CD14-positive monocyte (primary cell): ENCODE results near the gene ZMYND15. TPM values are rescaled to one million over a fixed set of nuclear protein-coding genes. Genes with fewer than 3 reads are reported as not detected.

ENCODE experiments used
- DNase-seq, 3 donors: peaks; one replicate each; pipeline ENCODE4 v3.0.0-alpha.2; 2011 to 2022
- H2AFZ ChIP-seq: 2 replicates; pipeline ENCODE4 v1.6.0; 2012; ENCODE audit warnings: mild to moderate bottlenecking, low read depth, low read length, inconsistent platforms; ENCODE audit not compliant: insufficient read depth, poor library complexity, severe bottlenecking
- H3K27ac ChIP-seq, 2 donors: 1 replicate in 1 of 2; 2 replicates in 1 of 2; pipeline ENCODE4 v1.5.1; 2012 to 2013; ENCODE audit warnings: low read length in 2 of 2, control low read depth in 1 of 2, inconsistent platforms in 1 of 2, low read depth in 1 of 2, mild to moderate bottlenecking in 1 of 2
- H3K27me3 ChIP-seq, 2 donors: one replicate each; pipeline versions ENCODE4 v1.6.0 to v1.6.1; 2011 to 2013; ENCODE audit warnings: low read length in 2 of 2; ENCODE audit not compliant: control insufficient read depth in 2 of 2, insufficient read depth in 2 of 2
- H3K36me3 ChIP-seq, 2 donors: replicated peaks in 1 of 2; 1 replicate in 1 of 2; 2 replicates in 1 of 2; pipeline versions ENCODE4 v1.5.1 to v1.6.1; 2012 to 2013; ENCODE audit warnings: low read length in 2 of 2, control low read depth in 1 of 2, inconsistent platforms in 1 of 2, mild to moderate bottlenecking in 1 of 2; ENCODE audit not compliant: insufficient read depth in 2 of 2, control insufficient read depth in 1 of 2
- H3K4me1 ChIP-seq, 2 donors: 1 replicate in 1 of 2; 2 replicates in 1 of 2; pipeline versions ENCODE4 v1.5.1 to v1.6.1; 2012 to 2013; ENCODE audit warnings: low read length in 2 of 2, control low read depth in 1 of 2, inconsistent platforms in 1 of 2, mild to moderate bottlenecking in 1 of 2, moderate library complexity in 1 of 2; ENCODE audit not compliant: insufficient read depth in 2 of 2, control insufficient read depth in 1 of 2
- H3K4me2 ChIP-seq: replicated peaks from 2 replicates; pipeline ENCODE3; 2012; ENCODE audit warnings: low read length, moderate library complexity, mild to moderate bottlenecking; ENCODE audit not compliant: poor library complexity, severe bottlenecking; ENCODE audit errors: extremely low read depth
- H3K4me3 ChIP-seq, 3 experiments: fragments of 200-600 bp in 1 of 3; sonication (generic) in 1 of 3; replicated peaks in 1 of 3; 1 replicate in 2 of 3; 2 replicates in 1 of 3; pipeline ENCODE4 v1.5.1; 2011 to 2013; ENCODE audit warnings: low read length in 3 of 3, mild to moderate bottlenecking in 3 of 3, control low read depth in 2 of 3, low read depth in 2 of 3, inconsistent platforms in 1 of 3, moderate library complexity in 1 of 3
- H3K79me2 ChIP-seq: 2 replicates; pipeline ENCODE4 v1.6.0; 2012; ENCODE audit warnings: mild to moderate bottlenecking, control low read depth, inconsistent platforms, low read length, moderate library complexity; ENCODE audit not compliant: insufficient read depth
- H3K9ac ChIP-seq: 2 replicates; pipeline ENCODE4 v1.6.0; 2017; ENCODE audit warnings: low read length, mild to moderate bottlenecking; ENCODE audit not compliant: insufficient read depth, poor library complexity, severe bottlenecking
- H3K9me3 ChIP-seq, 2 donors: replicated peaks in 1 of 2; 1 replicate in 1 of 2; 2 replicates in 1 of 2; pipeline versions ENCODE4 v1.5.1 to v1.6.1; 2012 to 2013; ENCODE audit warnings: low read length in 2 of 2, control low read depth in 1 of 2; ENCODE audit not compliant: control insufficient read depth in 1 of 2, insufficient read depth in 1 of 2
- H4K20me1 ChIP-seq: 2 replicates; pipeline ENCODE4 v1.6.0; 2012; ENCODE audit warnings: mild to moderate bottlenecking, low read length, control low read depth, moderate library complexity; ENCODE audit not compliant: insufficient read depth
- H3K27ac Mint-ChIP-seq, 7 donors: one replicate each; pipeline ENCODE4 v1.8.0; 2020; ENCODE audit warnings: mild to moderate bottlenecking in 7 of 7, mixed read lengths in 7 of 7, moderate library complexity in 6 of 7, inconsistent platforms in 2 of 7
- H3K27me3 Mint-ChIP-seq, 3 donors: one replicate each; pipeline ENCODE4 v1.8.0; 2021 to 2022; ENCODE audit warnings: low read depth in 3 of 3, mild to moderate bottlenecking in 3 of 3, mixed read lengths in 3 of 3, moderate library complexity in 3 of 3, inconsistent platforms in 1 of 3
- H3K36me3 Mint-ChIP-seq, 2 donors: one replicate each; pipeline ENCODE4 v1.8.0; 2020; ENCODE audit warnings: mixed read lengths in 2 of 2, inconsistent platforms in 1 of 2, mild to moderate bottlenecking in 1 of 2
- H3K4me1 Mint-ChIP-seq: one replicate; pipeline ENCODE4 v1.8.0; 2020; ENCODE audit warnings: mild to moderate bottlenecking, mixed read lengths
- H3K4me3 Mint-ChIP-seq, 2 donors: one replicate each; pipeline ENCODE4 v1.8.0; 2020; ENCODE audit warnings: mild to moderate bottlenecking in 2 of 2, mixed read lengths in 2 of 2, moderate library complexity in 1 of 2
- H3K9me3 Mint-ChIP-seq, 7 donors: one replicate each; pipeline ENCODE4 v1.8.0; 2020 to 2022; ENCODE audit warnings: mixed read lengths in 7 of 7, mild to moderate bottlenecking in 6 of 7, moderate library complexity in 6 of 7, inconsistent platforms in 2 of 7
- WGBS: methylation state at CpG from one replicate; pipeline ENCODE4 v1.1.5; 2013; ENCODE audit warnings: missing lambda C conversion rate; ENCODE audit not compliant: insufficient coverage; 5-methylcytosine and 5-hydroxymethylcytosine counted together
- intact Hi-C, 2 donors: fragments of 100-400 bp; cut with micrococcal nuclease; formaldehyde crosslinking; loops; one replicate each; pipeline versions ENCODE4 v1.15.0 to v1.15.1; 2023
- polyA plus RNA-seq, 3 donors: library from polyadenylated mRNA; depleted of rRNA in 1 of 3; unstranded in 2 of 3; stranded (reverse) in 1 of 3; fragments of 300-500 nt in 2 of 3; fragments of >200 nt in 1 of 3; fragmentation: Illumina TruSeq in 2 of 3; gene quantifications; 1 replicate in 2 of 3; 2 replicates in 1 of 3; pipeline ENCODE4 v1.2.3, GENCODE V29; 2012 to 2021
- TF ChIP-seq, protein P1 (sequence below): fragments of 200-600 bp; IDR thresholded peaks from one replicate; pipeline ENCODE4 v1.8.0; 2022; ENCODE audit warnings: antibody characterized with exemption, mild to moderate bottlenecking

Gene ZMYND15
- polyA plus RNA-seq, 3 donors = 0.97 to 13.6 (median 1.2) TPM

DNA sequence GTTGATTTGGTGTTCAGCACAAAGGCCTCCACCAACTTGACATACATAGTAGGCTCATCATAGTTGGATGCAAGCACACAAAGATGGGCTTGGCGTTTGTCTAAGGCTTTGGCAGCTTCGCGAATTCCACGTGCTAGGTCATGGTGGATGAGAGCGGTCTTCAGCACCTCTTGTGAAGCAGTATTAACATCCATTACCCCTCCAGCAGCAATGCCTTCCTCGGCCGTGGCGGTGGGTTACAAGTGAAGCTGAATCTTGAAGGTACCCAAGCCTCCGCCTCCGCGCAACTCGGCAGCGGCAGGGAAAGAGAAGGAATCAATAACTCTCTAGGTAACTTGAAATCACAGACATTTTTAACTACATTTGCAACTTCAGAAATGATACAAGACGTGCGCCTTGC is 34.6 kb upstream of the ZMYND15 start:
- H3K4me1 Mint-ChIP-seq = peaks cover 33% of the 10 kb centered on the region
- Histone ChIP-seq H3K79me2 (peaks cover 38% of the 10 kb centered on the region), H2AFZ (no peak overlapping the region), H4K20me1 (no peaks in the 10 kb centered on the region), H3K4me2 (no peak overlapping the region), H3K9me3 (peaks cover 0 to 4% of the 10 kb centered on the region in 2 donors), H3K27me3 (no peaks in the 10 kb centered on the region), H3K4me1 (peaks cover 21 to 23% of the 10 kb centered on the region in 2 donors), H3K9ac (no peak overlapping the region), H3K27ac (no peak overlapping the region), H3K4me3 (no peak overlapping the region), H3K36me3 (no peaks in the 10 kb centered on the region)
- DNase-seq = no peak
- H3K9me3 Mint-ChIP-seq = peaks cover 0 to 8% (median 5%) of the 10 kb centered on the region in 7 donors
- peak overlapping the region; percentile 92 to 94 for H3K4me3 Mint-ChIP-seq
- H3K27ac Mint-ChIP-seq = peak overlapping the region in 2 of 7 donors; percentile 25 to 60
- WGBS = 93% methylated on average over 3 of the region's 15 CpGs
- peaks cover 0 to 3% (median 0%) of the 10 kb centered on the region in 3 donors for H3K27me3 Mint-ChIP-seq
- intact Hi-C loops = no loop called here
- H3K36me3 Mint-ChIP-seq = peaks cover 0 to 4% of the 10 kb centered on the region in 2 donors
- TF ChIP-seq, protein P1, sequence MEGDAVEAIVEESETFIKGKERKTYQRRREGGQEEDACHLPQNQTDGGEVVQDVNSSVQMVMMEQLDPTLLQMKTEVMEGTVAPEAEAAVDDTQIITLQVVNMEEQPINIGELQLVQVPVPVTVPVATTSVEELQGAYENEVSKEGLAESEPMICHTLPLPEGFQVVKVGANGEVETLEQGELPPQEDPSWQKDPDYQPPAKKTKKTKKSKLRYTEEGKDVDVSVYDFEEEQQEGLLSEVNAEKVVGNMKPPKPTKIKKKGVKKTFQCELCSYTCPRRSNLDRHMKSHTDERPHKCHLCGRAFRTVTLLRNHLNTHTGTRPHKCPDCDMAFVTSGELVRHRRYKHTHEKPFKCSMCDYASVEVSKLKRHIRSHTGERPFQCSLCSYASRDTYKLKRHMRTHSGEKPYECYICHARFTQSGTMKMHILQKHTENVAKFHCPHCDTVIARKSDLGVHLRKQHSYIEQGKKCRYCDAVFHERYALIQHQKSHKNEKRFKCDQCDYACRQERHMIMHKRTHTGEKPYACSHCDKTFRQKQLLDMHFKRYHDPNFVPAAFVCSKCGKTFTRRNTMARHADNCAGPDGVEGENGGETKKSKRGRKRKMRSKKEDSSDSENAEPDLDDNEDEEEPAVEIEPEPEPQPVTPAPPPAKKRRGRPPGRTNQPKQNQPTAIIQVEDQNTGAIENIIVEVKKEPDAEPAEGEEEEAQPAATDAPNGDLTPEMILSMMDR = no peak

DNA sequence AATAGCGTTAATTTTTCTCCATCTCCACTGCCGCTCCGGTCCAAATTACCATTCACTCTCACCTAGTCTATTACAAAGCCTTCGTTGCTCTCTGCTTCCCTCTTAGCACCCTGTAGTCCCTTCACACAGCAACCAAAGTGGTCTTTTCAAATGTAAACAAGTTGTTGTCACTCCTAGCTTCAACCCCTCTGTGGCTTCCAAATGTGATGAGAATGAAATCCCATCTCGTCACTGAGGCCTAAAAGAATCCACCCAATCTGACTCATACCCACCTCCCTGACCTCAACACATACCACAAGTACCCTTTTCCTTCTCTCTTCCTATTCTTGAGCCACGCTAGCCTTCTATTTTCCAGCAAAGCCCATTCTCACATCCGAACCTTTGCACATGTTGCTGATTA is 33.5 kb upstream of the ZMYND15 start:
- TF ChIP-seq, protein P1 = no peak
- H3K27ac Mint-ChIP-seq = peak overlapping the region in 2 of 7 donors; percentile 55 to 59
- intact Hi-C loops = no loop called here
- Histone ChIP-seq H4K20me1 (no peaks in the 10 kb centered on the region), H3K4me3 (no peak overlapping the region), H3K36me3 (no peaks in the 10 kb centered on the region), H3K4me1 (peaks cover 24 to 27% of the 10 kb centered on the region in 2 donors), H3K27me3 (no peaks in the 10 kb centered on the region), H3K79me2 (peaks cover 34% of the 10 kb centered on the region), H3K9ac (no peak overlapping the region), H3K9me3 (peaks cover 0 to 4% of the 10 kb centered on the region in 2 donors), H3K27ac (no peak overlapping the region), H2AFZ (no peak overlapping the region), H3K4me2 (no peak overlapping the region)
- H3K9me3 Mint-ChIP-seq = peaks cover 0 to 8% (median 5%) of the 10 kb centered on the region in 7 donors
- peak in 1 of 3 donors; percentile 37 for DNase-seq
- WGBS = 70% methylated on average over 7 of the region's 7 CpGs
- H3K4me3 Mint-ChIP-seq = no peak overlapping the region
- H3K36me3 Mint-ChIP-seq = peaks cover 0 to 2% of the 10 kb centered on the region in 2 donors
- H3K4me1 Mint-ChIP-seq = peaks cover 33% of the 10 kb centered on the region
- H3K27me3 Mint-ChIP-seq = peaks cover 0 to 3% (median 0%) of the 10 kb centered on the region in 3 donors
